Measurements from ENCODE around the gene CHI3L2.

DNA sequence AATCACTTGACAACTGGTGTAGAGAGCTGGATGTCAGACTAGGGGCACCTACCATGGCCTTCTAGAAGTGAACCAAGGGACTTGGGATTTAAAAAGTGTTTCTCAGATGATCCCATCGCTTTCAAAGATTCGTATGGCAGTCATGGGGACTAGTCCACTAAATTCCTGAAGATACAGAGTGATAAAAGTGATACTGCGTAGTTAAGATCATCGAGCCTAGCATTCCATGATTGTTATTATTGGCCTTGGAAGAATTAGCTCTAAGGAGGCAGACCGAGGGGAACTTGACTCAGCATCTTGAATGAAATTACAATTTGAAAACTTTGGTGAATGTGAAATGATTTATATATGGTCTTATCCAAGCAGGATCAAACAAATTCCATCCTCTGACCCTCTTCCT, 61.9 kb downstream of the CHI3L2 start:
- TF ChIP-seq EP300 (conservative IDR thresholded peaks at IDR 0.05; ENCODE audit: poor library complexity, severe bottlenecking), result no peak
- no peak for TF ChIP-seq POLR2AphosphoS5 (IDR thresholded peaks at IDR 0.05)
- no peak for TF ChIP-seq MXI1 (conservative IDR thresholded peaks at IDR 0.05; ENCODE audit: poor library complexity, severe bottlenecking)
- TF ChIP-seq CTCF (IDR thresholded peaks at IDR 0.05; ENCODE audit: poor library complexity, severe bottlenecking), result no peak
- TF ChIP-seq SMC3 (conservative IDR thresholded peaks at IDR 0.05; ENCODE audit: poor library complexity), result no peak
- TF ChIP-seq, protein P1, sequence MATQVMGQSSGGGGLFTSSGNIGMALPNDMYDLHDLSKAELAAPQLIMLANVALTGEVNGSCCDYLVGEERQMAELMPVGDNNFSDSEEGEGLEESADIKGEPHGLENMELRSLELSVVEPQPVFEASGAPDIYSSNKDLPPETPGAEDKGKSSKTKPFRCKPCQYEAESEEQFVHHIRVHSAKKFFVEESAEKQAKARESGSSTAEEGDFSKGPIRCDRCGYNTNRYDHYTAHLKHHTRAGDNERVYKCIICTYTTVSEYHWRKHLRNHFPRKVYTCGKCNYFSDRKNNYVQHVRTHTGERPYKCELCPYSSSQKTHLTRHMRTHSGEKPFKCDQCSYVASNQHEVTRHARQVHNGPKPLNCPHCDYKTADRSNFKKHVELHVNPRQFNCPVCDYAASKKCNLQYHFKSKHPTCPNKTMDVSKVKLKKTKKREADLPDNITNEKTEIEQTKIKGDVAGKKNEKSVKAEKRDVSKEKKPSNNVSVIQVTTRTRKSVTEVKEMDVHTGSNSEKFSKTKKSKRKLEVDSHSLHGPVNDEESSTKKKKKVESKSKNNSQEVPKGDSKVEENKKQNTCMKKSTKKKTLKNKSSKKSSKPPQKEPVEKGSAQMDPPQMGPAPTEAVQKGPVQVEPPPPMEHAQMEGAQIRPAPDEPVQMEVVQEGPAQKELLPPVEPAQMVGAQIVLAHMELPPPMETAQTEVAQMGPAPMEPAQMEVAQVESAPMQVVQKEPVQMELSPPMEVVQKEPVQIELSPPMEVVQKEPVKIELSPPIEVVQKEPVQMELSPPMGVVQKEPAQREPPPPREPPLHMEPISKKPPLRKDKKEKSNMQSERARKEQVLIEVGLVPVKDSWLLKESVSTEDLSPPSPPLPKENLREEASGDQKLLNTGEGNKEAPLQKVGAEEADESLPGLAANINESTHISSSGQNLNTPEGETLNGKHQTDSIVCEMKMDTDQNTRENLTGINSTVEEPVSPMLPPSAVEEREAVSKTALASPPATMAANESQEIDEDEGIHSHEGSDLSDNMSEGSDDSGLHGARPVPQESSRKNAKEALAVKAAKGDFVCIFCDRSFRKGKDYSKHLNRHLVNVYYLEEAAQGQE (IDR thresholded peaks at IDR 0.05; ENCODE audit: borderline replicate concordance), result no peak
- TF ChIP-seq EZH2 (IDR thresholded peaks at IDR 0.05; ENCODE audit: borderline replicate concordance, insufficient read depth, low read length, poor library complexity, severe bottlenecking), result no peak
- TF ChIP-seq TAF1 (IDR thresholded peaks at IDR 0.05; ENCODE audit: low read depth), result no peak
